H9 (cell line): ENCODE data around the gene LCE4A. TPM values are rescaled to one million over a fixed set of nuclear protein-coding genes. Genes with fewer than 3 reads are reported as not detected.

Source experiments
- DNase-seq: peaks from one replicate; pipeline ENCODE4 v3.0.0-alpha.2; 2017
- H2AFZ ChIP-seq: one replicate; pipeline ENCODE4 v1.6.1; 2013; ENCODE audit warnings: mild to moderate bottlenecking, low read length, control low read depth, moderate library complexity
- H2AK5ac ChIP-seq: 2 replicates; pipeline ENCODE4 v1.6.1; 2013; ENCODE audit warnings: low read length, control low read depth, mixed read lengths; ENCODE audit not compliant: insufficient read length
- H2BK120ac ChIP-seq: one replicate; pipeline ENCODE4 v1.6.1; 2013; ENCODE audit warnings: low read depth, mild to moderate bottlenecking, low read length, control low read depth, inconsistent platforms; ENCODE audit not compliant: poor library complexity, severe bottlenecking
- H2BK12ac ChIP-seq: 2 replicates; pipeline ENCODE4 v1.6.1; 2013; ENCODE audit warnings: low read length, control low read depth, mixed read lengths, low read depth; ENCODE audit not compliant: insufficient read length
- H2BK15ac ChIP-seq: 2 replicates; pipeline ENCODE4 v1.6.1; 2013; ENCODE audit warnings: low read depth, low read length, control low read depth
- H2BK20ac ChIP-seq: one replicate; pipeline ENCODE4 v1.6.1; 2013; ENCODE audit warnings: low read depth, mild to moderate bottlenecking, low read length, control low read depth, inconsistent platforms; ENCODE audit not compliant: poor library complexity, severe bottlenecking
- H2BK5ac ChIP-seq: 2 replicates; pipeline ENCODE4 v1.6.1; 2013; ENCODE audit warnings: low read length, control low read depth, mixed read lengths; ENCODE audit not compliant: insufficient read length
- H3K14ac ChIP-seq: 2 replicates; pipeline ENCODE4 v1.6.1; 2013; ENCODE audit warnings: low read length, control low read depth; ENCODE audit not compliant: insufficient read depth
- H3K18ac ChIP-seq: 2 replicates; pipeline ENCODE4 v1.6.1; 2013; ENCODE audit warnings: low read depth, mild to moderate bottlenecking, mixed read lengths, low read length, control low read depth; ENCODE audit not compliant: insufficient read length
- H3K23ac ChIP-seq: 2 replicates; pipeline ENCODE4 v1.6.1; 2013; ENCODE audit warnings: low read length, control low read depth, mixed read lengths, low read depth; ENCODE audit not compliant: insufficient read length
- H3K23me2 ChIP-seq: 2 replicates; pipeline ENCODE4 v1.6.1; 2013; ENCODE audit warnings: low read depth, mild to moderate bottlenecking, mixed read lengths, low read length, control low read depth; ENCODE audit not compliant: insufficient read length, poor library complexity, severe bottlenecking
- H3K27ac ChIP-seq: 2 replicates; pipeline ENCODE4 v1.5.1; 2013; ENCODE audit warnings: low read length, control low read depth, mixed read lengths, low read depth; ENCODE audit not compliant: insufficient read length
- H3K27me3 ChIP-seq: 2 replicates; pipeline ENCODE4 v1.6.1; 2013; ENCODE audit warnings: low read length, control low read depth, inconsistent platforms; ENCODE audit not compliant: insufficient read depth
- H3K4ac ChIP-seq: 2 replicates; pipeline ENCODE4 v1.6.1; 2013; ENCODE audit warnings: low read depth, mild to moderate bottlenecking, control low read depth, inconsistent platforms, low read length, moderate library complexity
- H3K4me1 ChIP-seq: 2 replicates; pipeline ENCODE4 v1.6.1; 2013; ENCODE audit warnings: low read length, control low read depth, inconsistent platforms; ENCODE audit not compliant: insufficient read depth
- H3K4me2 ChIP-seq: 2 replicates; pipeline ENCODE4 v1.6.1; 2013; ENCODE audit warnings: low read length, control low read depth, mixed read lengths; ENCODE audit not compliant: insufficient read length, insufficient read depth
- H3K56ac ChIP-seq: 2 replicates; pipeline ENCODE4 v1.6.1; 2013; ENCODE audit warnings: low read depth, mild to moderate bottlenecking, mixed read lengths, low read length, control low read depth; ENCODE audit not compliant: insufficient read length
- H3K79me1 ChIP-seq: 2 replicates; pipeline ENCODE4 v1.6.1; 2013; ENCODE audit warnings: low read depth, mild to moderate bottlenecking, moderate library complexity, low read length, control low read depth, inconsistent platforms; ENCODE audit not compliant: insufficient read depth, poor library complexity, severe bottlenecking
- H3K79me2 ChIP-seq: 2 replicates; pipeline ENCODE4 v1.6.1; 2013; ENCODE audit warnings: low read length, control low read depth, inconsistent platforms; ENCODE audit not compliant: insufficient read depth
- H3K9ac ChIP-seq: 2 replicates; pipeline ENCODE4 v1.6.1; 2013; ENCODE audit warnings: low read length, control low read depth, mixed read lengths; ENCODE audit not compliant: insufficient read length; ENCODE audit errors: extremely low read depth
- H3K9me3 ChIP-seq: one replicate; pipeline ENCODE4 v1.6.1; 2013; ENCODE audit warnings: low read depth, low read length, inconsistent platforms; ENCODE audit not compliant: control insufficient read depth
- H3T11ph ChIP-seq: one replicate; pipeline ENCODE4 v1.6.1; 2013; ENCODE audit warnings: mild to moderate bottlenecking, low read length, control low read depth, inconsistent platforms
- H4K20me1 ChIP-seq: one replicate; pipeline ENCODE4 v1.6.1; 2013; ENCODE audit not compliant: control insufficient read depth, insufficient read length, insufficient read depth
- H4K5ac ChIP-seq: 2 replicates; pipeline ENCODE4 v1.6.1; 2013; ENCODE audit warnings: low read depth, mild to moderate bottlenecking, mixed read lengths, low read length, control low read depth; ENCODE audit not compliant: insufficient read length
- H4K8ac ChIP-seq: replicated peaks from 2 replicates; pipeline ENCODE4 v1.6.1; 2013; ENCODE audit warnings: low read length, control low read depth, mixed read lengths, low read depth; ENCODE audit not compliant: insufficient read length
- H4K91ac ChIP-seq: 2 replicates; pipeline ENCODE4 v1.6.1; 2013; ENCODE audit warnings: low read depth, mild to moderate bottlenecking, moderate library complexity, mixed read lengths, low read length, control low read depth; ENCODE audit not compliant: insufficient read length
- H3K27ac Mint-ChIP-seq, 3 experiments: 2 replicates in 2 of 3; 3 replicates in 1 of 3; pipeline ENCODE4 v1.8.0; 2020 to 2021; ENCODE audit warnings: mixed read lengths in 3 of 3, mild to moderate bottlenecking in 1 of 3, moderate library complexity in 1 of 3
- H3K27me3 Mint-ChIP-seq: 2 replicates; pipeline ENCODE4 v1.8.0; 2021; ENCODE audit warnings: low read depth, mild to moderate bottlenecking, moderate library complexity, mixed read lengths
- H3K36me3 Mint-ChIP-seq, 3 experiments: 2 replicates in 2 of 3; 3 replicates in 1 of 3; pipeline ENCODE4 v1.8.0; 2020 to 2021; ENCODE audit warnings: low read depth in 3 of 3, mixed read lengths in 3 of 3; ENCODE audit not compliant: insufficient read depth in 1 of 3
- H3K4me1 Mint-ChIP-seq, 2 experiments: 2 replicates each; pipeline ENCODE4 v1.8.0; 2020; ENCODE audit warnings: mixed read lengths in 2 of 2
- H3K4me3 Mint-ChIP-seq, 2 experiments: 2 replicates in 1 of 2; 3 replicates in 1 of 2; pipeline ENCODE4 v1.8.0; 2020 to 2021; ENCODE audit warnings: mild to moderate bottlenecking in 2 of 2, mixed read lengths in 2 of 2, moderate library complexity in 1 of 2
- H3K9me3 Mint-ChIP-seq, 2 experiments: 2 replicates in 1 of 2; 3 replicates in 1 of 2; pipeline ENCODE4 v1.8.0; 2020; ENCODE audit warnings: mild to moderate bottlenecking in 2 of 2, mixed read lengths in 2 of 2, moderate library complexity in 1 of 2
- CTCF ChIP-seq: fragments of 200-600 bp; sonication (generic); conservative IDR thresholded peaks from 3 replicates; pipeline ENCODE4 v1.8.0; 2021; ENCODE audit warnings: antibody characterized with exemption, mild to moderate bottlenecking
- WGBS: extraction: QIAGEN DNeasy Blood & Tissue Kit; methylation state at CpG from one replicate; pipeline ENCODE4 v1.1.7; 2013; ENCODE audit warnings: missing lambda C conversion rate, low lambda C conversion rate, mixed read lengths; ENCODE audit not compliant: insufficient read length; ENCODE audit errors: extremely low coverage; 5-methylcytosine and 5-hydroxymethylcytosine counted together
- total RNA-seq: library from RNA; stranded (reverse); gene quantifications from 2 replicates; pipeline ENCODE4 v1.2.1, GENCODE V29; 2021

The LCE4A gene
- total RNA-seq, 1 experiment from 2014 or later = not detected

- Histone ChIP-seq H3K14ac (no peak overlapping the region), H3K23me2 (no peaks in the 10 kb centered on the region), H3K27ac (no peak overlapping the region), H3K9me3 (peaks cover 96% of the 10 kb centered on the region), H2BK12ac (no peak overlapping the region), H3K79me2 (no peaks in the 10 kb centered on the region), H4K8ac (no peak overlapping the region), H4K5ac (no peak overlapping the region), H3K4me2 (no peak overlapping the region), H2BK120ac (no peak overlapping the region), H2AK5ac (no peak overlapping the region), H2BK5ac (no peak overlapping the region), H3K79me1 (no peaks in the 10 kb centered on the region), H3K4ac (no peak overlapping the region), H2BK20ac (no peak overlapping the region), H3K27me3 (no peaks in the 10 kb centered on the region), H2BK15ac (no peak overlapping the region), H3K4me1 (no peaks in the 10 kb centered on the region), H4K91ac (no peak overlapping the region), H3K56ac (no peak overlapping the region), H3K23ac (no peak overlapping the region), H2AFZ (no peak overlapping the region), H4K20me1 (no peaks in the 10 kb centered on the region), H3T11ph (no peak overlapping the region), H3K9ac (no peak overlapping the region), H3K18ac (no peak overlapping the region)
- Mint-ChIP-seq H3K27ac (no peak overlapping the region), H3K4me1 (no peaks in the 10 kb centered on the region), H3K4me3 (no peak overlapping the region), H3K9me3 (peaks cover 93 to 96% of the 10 kb centered on the region in 2 experiments), H3K36me3 (peaks cover 0 to 47% (median 14%) of the 10 kb centered on the region in 3 experiments; a peak in 5 of 7 replicates), H3K27me3 (no peaks in the 10 kb centered on the region; the same call in 1 of the 2 replicates)
- DNase-seq = no peak
- WGBS = no CpG with 5 or more reads among the region's 6 CpGs
- TF ChIP-seq CTCF = no peak
Observed at GRCh38 chr1:152679459-152679858, 28.5 kb upstream of the LCE4A start.
